SK-N-SH treated with all-trans-retinoic acid at 6 μM for 48 hours (cell line): ENCODE data around the gene MCCD1.

Experiments used
- BACH2 ChIP-seq: fragments of 250-450 bp; sonication (Bioruptor Pico); IDR thresholded peaks from 2 replicates; pipeline ENCODE4 v1.9.0; 2021; ENCODE audit warnings: mild to moderate bottlenecking, borderline replicate concordance
- GLIS3 ChIP-seq: fragments of 250-450 bp; sonication (Bioruptor Pico); IDR thresholded peaks from 2 replicates; pipeline ENCODE4 v1.5.0; 2020; ENCODE audit warnings: mild to moderate bottlenecking, moderate library complexity
- ISL1 ChIP-seq: fragments of 250-450 bp; sonication (Bioruptor Pico); IDR thresholded peaks from 2 replicates; pipeline ENCODE4 v2.1.2; 2022; ENCODE audit warnings: mild to moderate bottlenecking, moderate library complexity
- OSR1 ChIP-seq: fragments of 250-450 bp; sonication (Bioruptor Pico); IDR thresholded peaks from 2 replicates; pipeline ENCODE4 v1.8.0; 2022; ENCODE audit warnings: moderate library complexity, mild to moderate bottlenecking, inconsistent platforms
- RARB ChIP-seq: fragments of 250-450 bp; sonication (Bioruptor Pico); IDR thresholded peaks from 2 replicates; pipeline ENCODE4 v1.8.0; 2021; ENCODE audit warnings: mild to moderate bottlenecking, moderate library complexity
- TCF4 ChIP-seq: fragments of 250-450 bp; sonication (Bioruptor Pico); IDR thresholded peaks from 2 replicates; pipeline ENCODE4 v1.8.0; 2021; ENCODE audit warnings: mild to moderate bottlenecking, moderate library complexity, borderline replicate concordance
- TSHZ2 ChIP-seq: fragments of 250-450 bp; sonication (Bioruptor Pico); IDR thresholded peaks from 2 replicates; pipeline ENCODE4 v1.5.0; 2020; ENCODE audit warnings: mild to moderate bottlenecking, moderate library complexity
- ZC3H10 ChIP-seq: fragments of 250-450 bp; sonication (Bioruptor Pico); IDR thresholded peaks from 2 replicates; pipeline ENCODE4 v1.5.1; 2021; ENCODE audit warnings: mild to moderate bottlenecking, moderate library complexity
- ZFP3 ChIP-seq: fragments of 250-450 bp; sonication (Bioruptor Pico); IDR thresholded peaks from 2 replicates; pipeline ENCODE4 v1.5.0; 2020; ENCODE audit warnings: mild to moderate bottlenecking, moderate library complexity
- ZNF70 ChIP-seq: fragments of 450-650 bp; formaldehyde crosslinking; IDR thresholded peaks from 2 replicates; pipeline ENCODE4 v1.5.0; 2020; ENCODE audit warnings: mild to moderate bottlenecking, moderate library complexity
- TF ChIP-seq, protein P1 (sequence below): fragments of 250-450 bp; sonication (Bioruptor Pico); IDR thresholded peaks from 2 replicates; pipeline ENCODE4 v1.8.0; 2020; ENCODE audit warnings: mild to moderate bottlenecking, moderate library complexity, borderline replicate concordance

DNA sequence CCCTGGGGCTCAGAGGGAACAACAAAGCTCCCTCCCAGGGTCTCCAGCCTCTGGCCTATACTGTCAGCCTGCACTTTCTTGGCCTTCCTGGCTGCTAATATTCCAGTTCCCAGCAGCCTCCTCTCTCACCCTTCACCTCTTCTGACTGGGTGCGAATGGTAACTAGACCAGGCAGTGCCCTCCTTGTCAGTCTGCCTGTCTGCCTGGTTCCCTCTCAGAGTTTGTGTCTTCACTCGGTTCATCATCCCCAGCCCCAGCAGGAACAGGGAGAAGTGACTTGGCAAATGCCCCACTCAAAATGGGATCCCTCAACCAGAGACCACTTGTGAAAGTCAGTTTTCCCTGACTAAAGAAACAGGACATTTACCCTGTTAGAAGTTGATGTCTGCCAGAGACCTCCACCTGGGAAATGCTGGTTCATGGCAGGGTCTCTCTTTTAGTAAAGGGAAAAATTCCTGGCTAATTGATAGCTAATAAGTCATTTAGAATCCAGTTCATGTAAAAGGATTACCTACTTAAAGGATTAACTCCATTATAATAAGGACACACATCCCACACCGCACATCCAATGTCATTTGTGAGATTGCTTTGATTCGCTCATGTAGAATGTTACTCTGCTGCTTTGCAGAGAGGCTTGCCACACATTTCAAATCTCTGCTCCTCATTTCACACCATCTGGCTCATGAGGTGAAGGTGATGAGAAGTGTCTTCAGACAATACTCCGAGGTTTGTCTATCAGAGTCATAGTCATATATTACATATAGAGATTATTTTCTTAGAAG is 49.4 kb upstream of the MCCD1 start:
- TF ChIP-seq ZFP3 (no peak), ISL1 (no peak), ZNF70 (CRISPR knock-in tag) (no peak), ZC3H10 (CRISPR knock-in tag) (no peak), TSHZ2 (no peak), BACH2 (CRISPR knock-in tag) (no peak), OSR1 (CRISPR knock-in tag) (no peak), RARB (CRISPR knock-in tag) (no peak), TCF4 (CRISPR knock-in tag) (no peak), GLIS3 (CRISPR knock-in tag) (no peak)
- TF ChIP-seq, protein P1, sequence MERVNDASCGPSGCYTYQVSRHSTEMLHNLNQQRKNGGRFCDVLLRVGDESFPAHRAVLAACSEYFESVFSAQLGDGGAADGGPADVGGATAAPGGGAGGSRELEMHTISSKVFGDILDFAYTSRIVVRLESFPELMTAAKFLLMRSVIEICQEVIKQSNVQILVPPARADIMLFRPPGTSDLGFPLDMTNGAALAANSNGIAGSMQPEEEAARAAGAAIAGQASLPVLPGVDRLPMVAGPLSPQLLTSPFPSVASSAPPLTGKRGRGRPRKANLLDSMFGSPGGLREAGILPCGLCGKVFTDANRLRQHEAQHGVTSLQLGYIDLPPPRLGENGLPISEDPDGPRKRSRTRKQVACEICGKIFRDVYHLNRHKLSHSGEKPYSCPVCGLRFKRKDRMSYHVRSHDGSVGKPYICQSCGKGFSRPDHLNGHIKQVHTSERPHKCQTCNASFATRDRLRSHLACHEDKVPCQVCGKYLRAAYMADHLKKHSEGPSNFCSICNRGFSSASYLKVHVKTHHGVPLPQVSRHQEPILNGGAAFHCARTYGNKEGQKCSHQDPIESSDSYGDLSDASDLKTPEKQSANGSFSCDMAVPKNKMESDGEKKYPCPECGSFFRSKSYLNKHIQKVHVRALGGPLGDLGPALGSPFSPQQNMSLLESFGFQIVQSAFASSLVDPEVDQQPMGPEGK, result no peak
